GM12865 (cell line): Measurements from ENCODE around the gene IZUMO4.

ENCODE experiments used
- DNase-seq: peaks from one replicate; pipeline ENCODE4 v3.0.0; 2010; ENCODE audit warnings: low read depth
- H3K4me3 ChIP-seq: 2 replicates; pipeline ENCODE4 v1.5.1; 2011; ENCODE audit warnings: mild to moderate bottlenecking, low read depth, low read length, control low read depth
- TF ChIP-seq, protein P1 (sequence below): IDR thresholded peaks from 2 replicates; pipeline ENCODE4 v1.5.1; 2011; ENCODE audit warnings: low read length, control low read depth, low read depth, inconsistent platforms; ENCODE audit not compliant: insufficient read depth; ENCODE audit errors: missing control alignments

IZUMO4 gene

DNA sequence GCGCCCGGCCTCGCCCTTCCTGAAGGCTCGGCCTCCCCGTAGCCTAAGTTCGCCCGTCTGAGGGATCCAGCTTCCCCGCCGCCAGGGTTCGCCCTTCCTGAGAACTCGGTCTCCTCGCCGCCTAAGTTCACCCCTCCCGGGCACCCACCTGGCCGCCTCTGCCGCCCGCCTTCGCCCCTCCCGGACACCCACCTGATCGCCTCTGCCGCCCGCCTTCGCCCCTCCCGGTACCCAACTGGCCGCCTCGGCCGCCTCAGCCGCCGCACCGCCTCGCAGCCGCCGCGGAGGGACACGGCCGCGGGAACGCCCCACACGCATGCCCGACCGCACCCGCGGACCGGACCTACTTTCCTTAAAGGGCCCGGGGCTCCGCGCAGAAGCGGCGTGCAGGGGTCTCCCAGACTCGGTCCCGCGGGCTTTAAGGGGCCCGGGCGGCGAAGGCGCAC, 658 bp upstream of the IZUMO4 start, which contains the start of gene MOB3A:
Gene MOB3A, minus strand, starts transcription at position 293 of the 446 bp plus-strand sequence. CDS start 17,766 bp downstream, outside the sequence.
- TF ChIP-seq, protein P1, sequence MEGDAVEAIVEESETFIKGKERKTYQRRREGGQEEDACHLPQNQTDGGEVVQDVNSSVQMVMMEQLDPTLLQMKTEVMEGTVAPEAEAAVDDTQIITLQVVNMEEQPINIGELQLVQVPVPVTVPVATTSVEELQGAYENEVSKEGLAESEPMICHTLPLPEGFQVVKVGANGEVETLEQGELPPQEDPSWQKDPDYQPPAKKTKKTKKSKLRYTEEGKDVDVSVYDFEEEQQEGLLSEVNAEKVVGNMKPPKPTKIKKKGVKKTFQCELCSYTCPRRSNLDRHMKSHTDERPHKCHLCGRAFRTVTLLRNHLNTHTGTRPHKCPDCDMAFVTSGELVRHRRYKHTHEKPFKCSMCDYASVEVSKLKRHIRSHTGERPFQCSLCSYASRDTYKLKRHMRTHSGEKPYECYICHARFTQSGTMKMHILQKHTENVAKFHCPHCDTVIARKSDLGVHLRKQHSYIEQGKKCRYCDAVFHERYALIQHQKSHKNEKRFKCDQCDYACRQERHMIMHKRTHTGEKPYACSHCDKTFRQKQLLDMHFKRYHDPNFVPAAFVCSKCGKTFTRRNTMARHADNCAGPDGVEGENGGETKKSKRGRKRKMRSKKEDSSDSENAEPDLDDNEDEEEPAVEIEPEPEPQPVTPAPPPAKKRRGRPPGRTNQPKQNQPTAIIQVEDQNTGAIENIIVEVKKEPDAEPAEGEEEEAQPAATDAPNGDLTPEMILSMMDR = peak; percentile 46
- peak; percentile 97 for DNase-seq

DNA sequence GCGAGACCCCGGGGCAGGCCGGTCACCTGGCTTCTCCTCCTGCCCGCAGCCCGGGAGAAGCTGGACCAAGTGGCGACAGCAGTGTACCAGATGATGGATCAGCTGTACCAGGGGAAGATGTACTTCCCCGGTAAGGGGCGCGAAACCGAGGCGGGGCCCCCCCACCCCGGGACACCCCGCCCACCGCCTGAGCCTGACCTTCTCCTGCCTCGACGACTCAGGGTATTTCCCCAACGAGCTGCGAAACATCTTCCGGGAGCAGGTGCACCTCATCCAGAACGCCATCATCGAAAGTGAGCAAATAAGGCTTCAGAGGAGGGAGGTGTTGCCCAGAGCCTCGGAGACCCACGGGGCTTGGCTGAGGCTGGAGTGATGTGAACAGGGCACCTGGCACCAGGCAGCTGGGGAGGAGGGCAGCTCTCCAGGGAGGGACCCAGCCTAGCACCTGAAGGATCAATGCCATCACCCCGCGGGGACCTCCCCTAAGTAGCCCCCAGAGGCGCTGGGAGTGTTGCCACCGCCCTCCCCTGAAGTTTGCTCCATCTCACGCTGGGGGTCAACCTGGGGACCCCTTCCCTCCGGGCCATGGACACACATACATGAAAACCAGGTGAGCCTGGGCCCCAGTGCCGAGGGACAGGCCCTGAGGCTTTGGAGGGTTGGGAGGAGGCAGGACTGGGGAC, 629 bp downstream of the IZUMO4 start:
- H3K4me3 ChIP-seq = peak overlapping the region; percentile 63
- DNase-seq = peak; percentile 68
- TF ChIP-seq, protein P1 = no peak

More for the DNA sequence above, 658 bp upstream of the IZUMO4 start, which contains the start of gene MOB3A:
- H3K4me3 ChIP-seq = peak within 1 kb of the TSS; percentile 89

DNA sequence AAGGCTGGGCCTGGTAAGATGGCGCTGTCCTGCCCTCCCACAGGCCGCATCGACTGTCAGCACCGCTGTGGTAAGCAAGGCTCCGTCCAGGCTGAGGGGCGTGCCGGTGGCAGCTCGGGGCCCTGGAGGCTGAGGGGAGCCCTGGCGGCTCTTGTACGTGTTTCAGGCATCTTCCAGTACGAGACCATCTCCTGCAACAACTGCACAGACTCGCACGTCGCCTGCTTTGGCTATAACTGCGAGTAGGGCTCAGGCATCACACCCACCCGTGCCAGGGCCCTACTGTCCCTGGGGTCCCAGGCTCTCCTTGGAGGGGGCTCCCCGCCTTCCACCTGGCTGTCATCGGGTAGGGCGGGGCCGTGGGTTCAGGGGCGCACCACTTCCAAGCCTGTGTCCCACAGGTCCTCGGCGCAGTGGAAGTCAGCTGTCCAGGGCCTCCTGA, 1.2 kb downstream of the IZUMO4 start:
- DNase-seq = no peak
- H3K4me3 ChIP-seq = peak overlapping the region; percentile 63
- TF ChIP-seq, protein P1 = no peak

- TF ChIP-seq, protein P1 = no peak
- H3K4me3 ChIP-seq = no peak overlapping the region
- DNase-seq = no peak
Observed at GRCh38 chr19:2099054-2099501, 2.4 kb downstream of the IZUMO4 start.

- TF ChIP-seq, protein P1 = no peak
- no peak for DNase-seq
- H3K4me3 ChIP-seq = no peak overlapping the region
Observed at GRCh38 chr19:2099937-2100718, 3.4 kb downstream of the IZUMO4 start.

DNA sequence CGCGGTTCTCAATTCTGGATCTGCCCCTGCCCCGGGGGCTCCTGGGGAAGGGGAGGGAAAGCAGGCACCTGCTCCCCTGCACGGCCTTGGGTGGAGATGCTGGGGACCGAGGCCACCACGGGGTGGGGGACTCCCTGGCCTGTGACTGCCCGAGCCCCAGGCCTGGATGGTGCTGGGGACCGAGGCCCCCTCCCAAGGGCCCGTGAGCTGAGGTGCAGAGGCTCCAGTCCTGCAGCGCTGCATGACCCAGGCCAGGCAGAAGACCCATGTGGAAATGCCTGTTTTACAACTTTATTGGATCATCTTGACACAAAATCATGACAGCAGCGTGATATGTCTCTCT, 4.0 kb downstream of the IZUMO4 start:
- no peak overlapping the region for H3K4me3 ChIP-seq
- no peak for DNase-seq
- TF ChIP-seq, protein P1 = no peak
